GM04503 (cell line): Measurements from ENCODE around the gene ATG2B.
"Not testable (repeated sequence)": the region's sequence is repeated elsewhere in the genome, so short reads cannot be mapped to it uniquely, and the experiment has no call there.

Experiments
- DNase-seq: peaks from one replicate; pipeline ENCODE4 v3.0.0-alpha.2; 2012; ENCODE audit warnings: low read depth

The ATG2B gene

DNA sequence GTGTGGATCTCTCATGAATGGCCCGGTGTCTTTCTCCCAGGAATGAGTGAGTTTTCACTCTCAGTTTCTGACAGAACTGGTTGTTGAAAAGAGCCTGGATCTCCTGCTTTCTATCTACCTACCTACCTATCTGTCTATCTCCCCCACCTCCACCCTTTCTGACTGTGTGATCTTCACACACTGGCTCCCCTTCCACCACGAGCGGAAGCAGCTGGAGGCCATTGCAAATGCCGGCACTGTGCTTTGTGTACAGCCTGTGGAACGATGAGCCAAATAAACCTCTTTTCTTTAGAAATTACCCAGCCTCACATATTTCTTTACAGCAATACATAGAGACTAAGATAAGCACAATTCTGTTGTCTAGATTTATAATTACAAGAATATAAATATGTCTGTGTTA lies 7.4 kb upstream of the ATG2B start:
- DNase-seq: no peak

DNA sequence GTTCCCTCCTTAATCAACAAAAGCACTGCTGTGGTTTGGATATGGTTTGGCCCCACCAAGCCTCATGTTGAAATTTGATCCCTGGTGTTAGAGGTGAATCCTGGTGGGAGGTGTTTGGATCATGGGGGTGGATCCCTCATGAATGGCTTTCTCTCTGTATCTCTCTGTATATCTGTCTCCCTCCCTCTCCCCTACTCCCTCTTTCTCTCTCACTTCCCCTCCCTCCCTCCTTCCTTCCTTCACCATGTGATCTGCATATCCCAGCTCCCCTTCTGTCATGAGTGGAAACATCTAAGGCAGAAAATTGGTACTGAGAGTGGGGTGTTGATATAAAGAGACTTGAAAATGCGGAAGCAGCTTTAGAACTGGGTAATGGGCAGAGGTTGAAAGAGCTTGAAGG lies 5.4 kb upstream of the ATG2B start:
- no peak for DNase-seq

DNA sequence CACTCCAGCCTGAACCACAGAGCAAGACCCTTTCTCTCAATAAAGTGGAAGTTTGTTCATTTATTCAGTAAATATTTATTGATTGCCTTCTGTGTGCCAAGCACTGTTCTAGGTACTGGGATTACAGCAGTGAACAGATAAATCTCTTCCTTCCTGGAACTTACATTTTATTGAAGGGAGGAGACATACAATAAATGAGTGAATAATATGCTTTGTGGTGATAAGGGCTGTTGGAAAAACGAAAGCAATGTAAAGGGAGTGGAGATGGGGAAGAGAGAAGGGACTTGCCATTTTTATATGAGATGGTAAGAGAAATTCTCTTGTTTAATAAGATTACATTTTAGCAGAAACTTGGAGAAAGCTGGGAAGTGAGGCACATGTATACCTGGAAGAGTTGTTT lies 1.8 kb upstream of the ATG2B start:
- DNase-seq: no peak

DNA sequence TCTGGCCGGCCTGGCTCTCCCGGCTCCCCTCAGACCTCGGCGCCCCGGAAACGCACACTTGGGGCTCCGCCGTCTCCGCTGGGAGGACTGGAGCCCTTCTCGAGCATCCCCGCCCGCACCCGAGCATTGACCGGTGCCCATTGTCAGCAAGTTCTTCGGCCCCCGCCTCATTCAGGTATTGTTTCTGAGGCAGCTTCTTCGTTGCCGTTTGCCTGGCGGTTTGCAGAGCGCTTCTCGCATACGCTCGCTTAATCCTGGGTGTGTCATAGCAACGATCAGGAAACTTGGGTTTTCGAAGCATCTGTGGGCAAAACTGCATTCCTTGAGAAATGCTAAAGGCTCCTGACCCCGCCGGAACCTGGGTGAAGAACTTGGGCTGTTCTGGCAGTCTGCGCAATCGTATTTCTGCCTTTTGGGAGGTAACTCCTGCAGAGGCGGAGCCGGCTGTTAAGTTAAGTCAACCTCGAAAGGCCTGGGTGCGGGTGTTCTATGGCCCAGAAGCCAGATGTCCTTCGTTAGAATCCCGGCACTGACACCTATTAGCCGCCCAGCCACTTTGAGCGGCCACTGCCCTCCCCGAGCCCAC lies 703 bp upstream of the ATG2B start:
- DNase-seq: peak; percentile 35

DNA sequence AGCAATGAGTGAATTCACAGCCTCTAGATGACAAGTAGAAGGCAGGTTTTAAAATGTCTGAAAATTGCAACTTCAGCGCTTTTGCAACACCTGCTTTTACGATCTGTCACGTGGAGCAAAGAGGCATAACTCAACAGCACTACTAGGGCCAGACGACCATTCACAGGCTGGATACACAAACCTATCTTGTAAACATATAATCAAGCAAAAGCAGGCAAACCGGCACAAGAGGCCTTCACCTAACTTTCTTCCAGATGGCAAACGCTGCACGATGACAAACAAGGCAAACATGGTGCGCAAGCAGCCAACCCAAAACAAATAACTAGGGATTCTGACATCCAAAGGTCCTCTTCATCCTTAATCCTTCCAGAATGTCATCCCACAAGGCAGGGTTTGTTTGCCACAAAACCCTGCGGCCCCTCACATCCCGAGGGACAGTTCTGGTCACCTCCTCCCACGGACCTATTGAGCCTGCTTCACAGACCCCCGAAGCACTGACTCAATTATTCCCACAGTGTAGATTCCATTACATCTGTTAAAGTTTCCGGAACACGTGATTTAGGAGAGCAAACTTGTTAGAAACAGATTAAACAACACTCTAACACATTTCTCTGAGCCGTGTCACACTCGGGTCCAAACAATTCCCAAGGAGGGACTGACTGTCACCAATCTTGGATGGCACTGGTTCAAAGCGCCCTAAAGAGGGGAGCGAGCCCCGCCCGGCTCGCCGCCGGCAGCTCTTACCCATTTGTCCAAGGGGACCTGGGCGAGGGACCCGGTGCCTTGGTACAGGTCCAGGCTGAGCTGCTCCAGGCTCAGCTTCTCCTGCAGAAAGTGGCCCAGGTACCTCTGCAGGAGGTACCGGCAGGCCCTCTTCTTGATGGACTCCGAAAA lies 823 bp downstream of the ATG2B start:
- DNase-seq: no peak

DNA sequence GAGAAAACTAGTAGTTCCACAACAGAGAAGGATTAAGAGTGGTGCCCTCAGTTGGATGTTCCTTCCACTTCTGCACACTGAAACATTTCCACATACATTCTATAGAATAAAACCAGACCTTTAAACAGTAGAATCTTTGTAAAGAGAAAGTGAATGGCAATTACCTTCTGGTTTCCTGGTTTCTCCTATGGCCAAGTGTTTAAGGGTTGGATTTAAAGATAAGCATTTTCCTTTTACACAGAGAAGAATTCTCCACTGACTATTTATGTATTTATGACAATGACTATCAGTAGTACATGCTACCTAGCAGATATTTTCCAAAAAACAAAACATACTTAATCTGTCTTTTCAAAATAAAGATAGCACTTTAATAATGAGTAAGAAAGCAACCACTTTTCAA lies 3.2 kb downstream of the ATG2B start:
- DNase-seq: no peak

DNA sequence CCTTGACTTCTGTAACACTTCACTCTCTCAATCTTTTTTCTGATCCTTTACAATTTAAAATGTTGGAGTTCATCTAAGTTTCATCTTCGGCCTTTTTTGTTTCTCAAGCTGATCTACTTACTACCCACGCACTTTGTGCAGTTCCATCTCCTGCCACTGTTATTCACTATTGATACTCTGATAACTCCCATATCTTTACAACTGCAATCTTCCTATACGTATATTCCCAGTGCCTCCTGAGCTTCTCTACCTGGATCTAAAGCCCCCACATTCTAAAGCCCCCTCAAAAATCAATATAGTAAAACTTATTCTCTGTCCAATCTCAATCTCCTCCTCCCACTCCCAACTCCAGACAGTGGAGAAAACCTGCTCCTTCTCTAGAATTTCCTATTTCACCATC lies 5.9 kb downstream of the ATG2B start:
- DNase-seq: no peak

DNA sequence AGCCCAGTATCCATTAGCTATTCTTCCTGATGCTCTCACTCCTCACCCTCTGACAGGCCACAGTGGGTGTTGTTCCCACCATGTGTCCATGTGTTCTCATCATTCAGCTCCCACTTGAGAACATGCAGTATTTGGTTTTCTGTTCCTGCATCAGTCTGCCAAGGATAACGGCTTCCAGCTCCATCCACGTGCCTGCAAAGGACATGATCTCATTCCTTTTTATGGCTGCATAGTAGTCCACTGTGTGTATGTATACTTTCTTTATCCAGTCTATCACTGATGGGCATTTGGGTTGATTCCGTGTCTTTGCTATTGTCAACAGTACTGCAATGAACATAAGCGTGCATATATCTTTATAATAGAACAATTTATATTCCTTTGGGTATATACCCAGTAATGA lies 8.9 kb downstream of the ATG2B start:
- DNase-seq: no peak

DNA sequence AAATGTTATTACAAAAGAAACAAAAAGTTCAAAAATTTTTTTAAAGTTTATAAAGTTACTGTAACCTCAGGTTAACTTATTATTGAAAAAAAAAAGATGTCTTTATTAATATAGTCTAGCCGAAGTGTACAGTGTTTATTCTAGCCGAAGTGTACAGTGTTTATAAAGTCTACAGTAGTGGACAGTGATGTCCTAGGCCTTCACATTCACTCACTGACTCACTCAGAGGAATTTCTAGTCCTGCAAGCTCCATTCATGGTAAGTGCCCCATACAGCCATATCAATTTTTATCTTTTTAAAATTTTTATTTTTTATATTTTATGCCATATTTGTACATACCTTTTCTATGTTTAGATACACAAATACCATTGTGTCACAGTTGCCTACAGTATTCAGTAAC lies 10.4 kb downstream of the ATG2B start:
- DNase-seq: no peak

DNA sequence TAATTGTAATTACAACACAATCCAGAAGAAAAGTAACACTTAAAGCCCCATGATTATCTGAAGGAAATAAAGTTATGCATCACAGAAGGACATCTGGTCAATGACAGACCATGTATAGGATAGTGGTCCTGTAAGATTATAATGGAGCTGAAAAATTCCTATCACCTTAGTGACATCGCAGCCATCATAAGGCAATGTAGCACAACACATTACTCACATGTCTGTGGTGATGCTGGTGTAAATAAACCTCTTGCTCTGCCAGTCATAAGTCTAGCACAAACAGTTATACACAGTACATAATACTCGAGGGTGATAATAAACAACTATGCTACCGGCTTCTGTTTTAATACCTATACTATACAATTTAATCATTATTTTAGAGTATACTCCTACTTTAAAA lies 11.2 kb downstream of the ATG2B start:
- DNase-seq: no peak

DNA sequence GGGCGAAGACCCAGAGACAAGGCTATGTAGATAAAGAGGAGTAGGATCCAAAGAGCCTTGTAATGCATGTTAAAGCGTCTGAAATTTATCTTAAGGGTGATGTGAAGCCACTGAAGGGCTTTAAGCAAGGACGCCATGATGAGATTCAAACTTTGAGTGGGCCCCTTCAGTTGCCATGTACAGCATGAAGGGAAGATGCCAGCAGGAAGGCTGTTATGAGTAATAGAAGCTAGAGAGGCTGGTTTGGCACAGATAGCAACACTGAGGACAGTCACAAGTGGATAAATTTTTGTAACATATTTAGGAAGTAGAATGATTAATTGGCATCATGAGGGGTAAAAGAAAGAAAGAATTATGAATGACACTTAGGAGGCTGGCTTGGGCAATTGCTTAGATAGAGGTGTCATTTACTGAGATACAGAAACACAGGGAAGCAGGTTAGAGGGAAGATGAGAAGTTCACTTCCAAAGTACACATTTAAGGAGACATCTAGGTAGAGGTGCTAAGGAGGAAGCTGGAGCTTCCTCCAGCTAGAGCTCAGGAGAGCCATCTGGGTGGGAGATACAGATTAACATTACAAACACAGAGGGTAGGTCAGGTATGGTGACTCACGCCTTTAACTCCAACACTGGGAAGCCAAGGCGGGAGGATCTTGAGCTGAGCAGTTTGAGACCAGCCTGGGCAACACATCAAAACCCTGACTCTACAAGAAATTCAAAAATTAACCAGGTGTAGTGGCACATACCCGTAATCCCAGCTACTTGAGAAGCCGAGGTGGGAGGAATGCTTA lies 13.7 kb downstream of the ATG2B start:
- DNase-seq: no peak

DNA sequence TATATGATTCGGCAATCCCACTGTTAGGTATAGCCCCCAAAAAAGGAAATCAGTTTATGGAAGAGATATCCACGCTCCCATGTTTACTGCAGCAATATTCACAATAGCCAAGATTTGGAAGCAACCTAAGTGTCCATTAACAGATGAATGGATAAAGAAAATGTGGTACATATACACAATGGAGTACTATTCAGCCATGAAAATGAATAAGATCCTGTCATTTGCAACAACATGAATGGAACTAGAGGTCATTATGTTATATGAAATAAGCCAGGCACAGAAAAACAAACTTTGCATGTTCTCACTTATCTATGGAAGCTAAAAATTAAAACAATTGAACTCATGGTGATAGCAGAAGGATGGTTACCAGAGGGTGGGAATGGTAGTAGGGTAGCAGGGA lies 15.2 kb downstream of the ATG2B start:
- DNase-seq: not testable (repeated sequence)

DNA sequence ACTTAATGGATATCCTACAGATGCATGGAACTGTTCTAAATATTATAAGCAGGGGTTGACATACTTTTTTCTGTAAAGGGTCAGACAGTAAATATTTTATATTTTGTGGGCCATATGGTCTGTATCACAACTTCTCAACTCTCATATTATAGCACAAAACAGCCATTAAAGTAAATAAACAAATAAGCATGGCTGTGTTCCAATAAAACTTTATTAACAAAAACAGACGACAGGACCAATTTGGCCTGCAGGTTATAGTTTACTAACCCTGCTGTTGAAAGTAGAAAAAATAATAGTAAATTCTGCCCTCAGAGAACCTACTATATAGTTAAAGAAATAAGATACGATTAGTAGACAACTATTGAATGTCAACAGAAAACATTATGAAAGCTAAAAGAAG lies 17.5 kb downstream of the ATG2B start:
- DNase-seq: no peak

DNA sequence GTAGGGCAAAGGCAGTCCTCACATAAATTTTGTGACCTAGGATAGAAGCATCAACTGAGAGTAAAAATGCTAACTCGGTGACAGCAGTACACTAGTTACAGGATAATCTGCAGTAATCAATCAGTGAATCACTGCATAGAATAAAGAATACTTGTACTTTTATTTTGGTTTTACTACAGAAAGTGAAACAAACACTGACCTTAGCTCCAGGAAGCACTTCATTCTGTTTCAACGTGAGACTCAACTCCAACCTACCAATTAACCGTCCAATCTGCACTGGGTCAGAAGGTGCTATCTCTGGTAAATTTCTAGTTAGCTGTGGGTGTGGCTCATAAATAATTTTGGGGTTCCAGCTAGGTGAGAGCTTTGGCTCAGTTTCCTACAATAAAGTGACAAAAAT lies 21.8 kb downstream of the ATG2B start:
- DNase-seq: no peak

DNA sequence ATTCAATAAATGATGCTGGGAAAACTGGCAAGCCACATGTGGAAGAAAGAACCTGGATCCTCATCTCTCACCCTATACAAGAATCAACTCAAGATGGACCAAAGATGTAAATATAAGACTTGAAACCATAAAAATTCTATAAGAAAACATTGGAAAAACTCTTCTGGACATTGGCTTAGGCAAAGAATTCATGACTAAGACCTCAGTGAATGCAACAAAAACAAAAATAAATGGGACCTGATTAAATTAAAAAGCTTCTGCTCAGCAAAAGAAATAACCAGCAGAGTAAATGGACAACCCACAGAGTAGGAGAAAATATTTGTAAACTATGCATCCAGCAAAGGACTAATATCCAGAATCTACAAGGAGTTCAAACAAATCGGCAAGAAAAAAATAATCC lies 24.6 kb downstream of the ATG2B start:
- DNase-seq: no peak

DNA sequence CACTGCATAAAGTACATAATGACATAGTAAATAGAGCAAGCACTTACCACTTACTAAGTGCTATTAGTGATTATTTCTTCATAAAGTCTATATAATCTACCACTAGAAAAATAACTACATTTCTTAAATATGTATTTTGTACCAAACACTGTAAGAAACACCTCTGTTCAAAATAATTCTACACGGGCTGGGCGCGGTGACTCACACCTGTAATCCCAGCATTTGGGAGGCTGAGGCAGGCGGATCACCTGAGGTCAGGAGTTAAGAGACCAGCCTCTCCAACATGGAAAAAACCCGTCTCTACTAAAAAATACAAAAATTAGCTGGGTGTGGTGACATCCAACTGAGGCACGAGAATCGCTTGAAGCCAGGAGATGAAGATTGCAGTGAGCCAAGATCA lies 38.9 kb downstream of the ATG2B start:
- no peak for DNase-seq

DNA sequence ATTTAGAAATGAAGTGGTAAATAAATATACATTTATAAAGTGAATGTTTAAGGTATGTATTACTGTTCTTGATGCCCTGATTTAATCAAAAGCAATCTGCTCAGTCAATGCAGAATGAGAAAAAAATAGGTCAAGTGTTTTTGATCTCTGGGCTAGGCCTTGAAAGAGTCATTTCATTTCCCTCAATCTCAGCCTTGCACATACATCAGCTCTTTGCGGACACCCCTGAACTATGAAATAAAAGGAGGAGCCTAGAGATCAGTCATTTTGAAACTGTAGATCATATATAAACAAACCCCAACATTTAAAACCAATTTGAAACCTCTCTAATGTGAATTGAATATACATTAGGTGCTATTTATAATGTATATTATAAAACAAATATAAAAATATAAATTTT lies 42.5 kb downstream of the ATG2B start:
- DNase-seq: no peak

DNA sequence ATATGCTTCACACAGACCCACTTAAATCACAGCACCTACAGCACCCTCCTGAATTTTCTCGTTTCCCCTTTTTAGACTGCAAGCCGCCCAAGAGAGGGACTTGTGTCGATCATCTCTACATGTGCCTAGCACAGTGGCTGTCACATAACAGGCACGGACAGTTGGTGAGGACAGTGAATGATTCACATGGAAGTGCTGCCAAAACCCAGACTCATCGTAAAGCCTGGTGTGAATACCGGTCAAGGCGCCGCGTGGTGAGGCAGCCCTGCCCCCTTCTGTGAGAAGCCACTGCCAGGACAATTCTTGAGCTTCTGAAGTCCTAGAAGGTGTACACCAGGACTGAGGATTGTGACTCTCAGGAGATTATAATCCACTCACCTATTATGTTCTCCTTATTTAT lies 44.3 kb downstream of the ATG2B start:
- no peak for DNase-seq

DNA sequence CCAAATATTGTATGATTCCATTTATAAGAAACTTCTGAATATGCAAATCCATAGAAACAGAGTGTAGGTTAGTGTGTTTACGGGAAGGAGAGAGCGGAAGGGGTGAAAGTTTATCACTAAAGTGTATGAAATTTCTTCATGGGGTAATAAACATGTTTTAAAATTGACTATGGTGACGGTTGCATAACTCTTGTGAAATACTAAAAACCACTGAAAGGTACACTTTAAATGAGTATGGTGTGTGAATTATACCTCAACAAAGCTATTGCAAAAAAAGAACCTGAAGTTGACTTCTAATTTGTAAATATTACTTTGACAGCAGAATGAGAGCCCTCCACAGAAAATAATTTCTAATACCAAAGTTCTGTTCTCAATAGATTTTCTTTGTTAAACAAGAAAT lies 47.1 kb downstream of the ATG2B start:
- DNase-seq: no peak

DNA sequence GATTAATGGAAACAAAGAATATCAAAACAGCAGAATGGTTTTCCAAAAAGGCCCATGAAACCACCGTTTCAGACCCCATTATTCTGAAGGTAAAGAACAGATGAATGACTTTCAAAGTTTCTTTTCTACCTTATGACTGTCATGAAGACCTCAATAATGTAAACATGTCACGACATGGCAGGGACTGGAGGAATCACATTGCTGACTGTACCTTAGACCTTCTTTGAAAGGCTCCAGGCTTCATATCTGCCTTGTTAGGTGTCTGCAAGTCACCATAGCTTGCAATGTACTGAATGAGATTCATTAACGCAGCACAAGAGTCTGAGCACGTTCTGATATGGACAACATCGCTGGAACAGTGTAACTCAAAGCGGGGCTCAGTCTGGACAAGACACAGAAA lies 52.2 kb downstream of the ATG2B start:
- DNase-seq: no peak

DNA sequence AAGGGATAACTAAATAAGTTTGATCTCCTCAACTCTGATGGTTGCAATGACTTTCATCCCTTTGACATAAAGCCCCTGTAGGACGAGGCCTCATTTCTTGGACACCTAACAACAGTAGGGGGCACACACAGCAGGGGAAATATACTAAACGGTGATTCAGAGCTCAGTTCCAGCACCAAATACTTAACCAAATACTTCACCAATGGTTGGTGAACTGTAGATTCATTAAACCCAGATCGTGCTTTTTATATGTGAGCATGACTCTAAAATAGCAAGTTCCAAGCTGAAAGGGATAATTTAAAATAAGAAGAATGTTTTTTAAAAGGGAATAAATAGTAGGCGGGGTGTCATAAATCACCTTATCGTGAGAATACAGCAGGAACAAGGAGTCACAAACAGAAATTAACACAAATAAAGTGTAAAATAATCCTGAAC lies 53.2 kb downstream of the ATG2B start:
- DNase-seq: no peak

DNA sequence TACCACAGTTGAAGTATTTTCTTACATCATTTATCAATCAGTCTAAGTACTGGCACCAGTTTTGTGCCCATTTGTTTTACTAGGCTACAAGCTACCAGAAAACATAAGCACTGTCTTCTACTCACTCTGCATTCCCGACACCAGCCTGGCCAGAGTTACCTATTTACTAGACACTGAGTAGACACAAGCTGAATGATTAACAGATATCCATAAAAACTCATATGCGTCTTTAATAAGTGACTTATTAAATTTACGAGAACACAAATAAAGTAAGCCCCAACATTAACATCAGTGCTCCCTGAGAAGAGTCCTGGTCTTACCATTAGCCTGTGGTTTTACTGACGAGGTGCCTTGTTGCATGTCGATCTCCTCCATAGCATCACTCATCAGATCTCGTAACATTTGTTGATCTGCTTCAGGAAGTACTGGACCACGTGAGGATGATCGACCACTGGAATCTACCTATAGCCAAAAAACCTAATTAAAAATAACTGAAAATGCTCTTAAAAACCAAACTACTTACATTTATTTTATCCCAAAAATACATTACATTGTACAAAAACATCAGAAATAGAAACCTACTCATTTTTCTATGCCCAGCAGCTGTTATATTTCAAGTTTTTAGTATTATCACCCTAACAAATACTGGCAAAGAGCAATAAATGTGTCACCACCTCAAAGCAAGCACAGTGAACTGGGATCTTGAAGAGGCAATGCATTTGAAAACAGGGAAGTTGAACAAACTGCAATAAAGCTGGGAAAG lies 53.8 kb downstream of the ATG2B start:
- DNase-seq: no peak
